ENCODE measurements around the gene HSPBP1. TPM values are rescaled to one million over a fixed set of nuclear protein-coding genes. Genes with fewer than 3 reads are reported as not detected.

The HSPBP1 gene
- total RNA-seq, 1 experiment from 2014 or later: 122 TPM

GRCh38 chr19:55273978-55274707, 5.8 kb downstream of the HSPBP1 start:
- H2AFZ ChIP-seq (ENCODE audit: low read length): no peak overlapping the region
- ATAC-seq: no peak
- peaks cover 3% of the 10 kb centered on the region; the same call in 1 of the 2 replicates for H3K4me1 ChIP-seq (ENCODE audit: insufficient read depth, low read length)
- H3K4me3 ChIP-seq (ENCODE audit: low read length): no peak overlapping the region
- ChIA-PET CTCF (no interaction called here), POLR2A (ENCODE audit: unreplicated experiment) (no interaction called here)
- no peaks in the 10 kb centered on the region for H4K20me1 ChIP-seq (ENCODE audit: low read length)
- TF ChIP-seq EZH2 (IDR thresholded peaks at IDR 0.05; ENCODE audit: low read length, unreplicated experiment) (no peak), EZH2phosphoT487 (IDR thresholded peaks at IDR 0.05; ENCODE audit: borderline replicate concordance, low read length) (no peak)
- no peaks in the 10 kb centered on the region for H3K27me3 ChIP-seq (ENCODE audit: low read length)
- no TSS peak for BruUV-seq (replicated peaks)
- no peak for DNase-seq
- peaks cover 22% of the 10 kb centered on the region for H3K36me3 ChIP-seq (ENCODE audit: low read depth, low read length)
- intact Hi-C loops (cut with micrococcal nuclease): no loop called here
- H3K9me3 ChIP-seq (ENCODE audit: low read length): no peaks in the 10 kb centered on the region
- no peaks in the 10 kb centered on the region for H3K9me2 ChIP-seq (replicated peaks; ENCODE audit: low read length)
- no peaks in the 10 kb centered on the region for H3F3A ChIP-seq (ENCODE audit: low read length, unreplicated experiment)
- peaks cover 9% of the 10 kb centered on the region for H3K79me2 ChIP-seq (ENCODE audit: low read length)
- no peak overlapping the region for H3K4me2 ChIP-seq (ENCODE audit: low read length)
- no peak overlapping the region for H3K27ac ChIP-seq (ENCODE audit: low read length)
- H3K9ac ChIP-seq (ENCODE audit: low read length): no peak overlapping the region

- Histone ChIP-seq H3K4me1 (ENCODE audit: insufficient read depth, low read length) (no peaks in the 10 kb centered on the region), H3K79me2 (ENCODE audit: low read length) (no peaks in the 10 kb centered on the region), H4K20me1 (ENCODE audit: low read length) (no peaks in the 10 kb centered on the region), H3K27ac (ENCODE audit: low read length) (no peak overlapping the region), H3K4me3 (ENCODE audit: low read length) (no peak overlapping the region), H3K9me2 (replicated peaks; ENCODE audit: low read length) (no peaks in the 10 kb centered on the region), H3K36me3 (ENCODE audit: low read depth, low read length) (peaks cover 17% of the 10 kb centered on the region), H3F3A (ENCODE audit: low read length, unreplicated experiment) (no peaks in the 10 kb centered on the region), H3K4me2 (ENCODE audit: low read length) (no peak overlapping the region), H3K9me3 (ENCODE audit: low read length) (no peaks in the 10 kb centered on the region), H2AFZ (ENCODE audit: low read length) (no peak overlapping the region), H3K27me3 (ENCODE audit: low read length) (no peaks in the 10 kb centered on the region), H3K9ac (ENCODE audit: low read length) (no peak overlapping the region)
- TF ChIP-seq EZH2 (IDR thresholded peaks at IDR 0.05; ENCODE audit: low read length, unreplicated experiment) (no peak), CTCF (conservative IDR thresholded peaks at IDR 0.05; ENCODE audit: low read depth, low read length) (no peak), EZH2phosphoT487 (IDR thresholded peaks at IDR 0.05; ENCODE audit: borderline replicate concordance, low read length) (no peak)
- intact Hi-C loops (cut with micrococcal nuclease): no loop called here
- ChIA-PET POLR2A (ENCODE audit: unreplicated experiment) (no interaction called here), CTCF (no interaction called here)
- BruUV-seq (replicated peaks): no TSS peak
- ATAC-seq (no peak), DNase-seq (no peak)
Measured at GRCh38 chr19:55272142-55272541, 7.8 kb downstream of the HSPBP1 start.

- TF ChIP-seq EZH2 (IDR thresholded peaks at IDR 0.05; ENCODE audit: low read length, unreplicated experiment) (no peak), EZH2phosphoT487 (IDR thresholded peaks at IDR 0.05; ENCODE audit: borderline replicate concordance, low read length) (no peak), CTCF (conservative IDR thresholded peaks at IDR 0.05; ENCODE audit: low read depth, low read length) (no peak)
- H3K36me3 ChIP-seq (ENCODE audit: low read depth, low read length): peaks cover 21% of the 10 kb centered on the region
- H3K4me1 ChIP-seq (ENCODE audit: insufficient read depth, low read length): no peaks in the 10 kb centered on the region
- CTCF ChIA-PET: no interaction called here
- no peak overlapping the region for H3K4me2 ChIP-seq (ENCODE audit: low read length)
- H3K9ac ChIP-seq (ENCODE audit: low read length): no peak overlapping the region
- no peak overlapping the region for H2AFZ ChIP-seq (ENCODE audit: low read length)
- H3K4me3 ChIP-seq (ENCODE audit: low read length): no peak overlapping the region
- BruUV-seq (replicated peaks): no TSS peak
- POLR2A ChIA-PET (ENCODE audit: unreplicated experiment): no interaction called here
- no peaks in the 10 kb centered on the region for H3K27me3 ChIP-seq (ENCODE audit: low read length)
- ATAC-seq (no peak), DNase-seq (no peak)
- H3K9me3 ChIP-seq (ENCODE audit: low read length): no peaks in the 10 kb centered on the region
- H3K79me2 ChIP-seq (ENCODE audit: low read length): peaks cover 6% of the 10 kb centered on the region
- no peaks in the 10 kb centered on the region for H4K20me1 ChIP-seq (ENCODE audit: low read length)
- no peaks in the 10 kb centered on the region for H3K9me2 ChIP-seq (replicated peaks; ENCODE audit: low read length)
- H3K27ac ChIP-seq (ENCODE audit: low read length): no peak overlapping the region
- no peaks in the 10 kb centered on the region for H3F3A ChIP-seq (ENCODE audit: low read length, unreplicated experiment)
- intact Hi-C loops (cut with micrococcal nuclease): no loop called here
Measured at GRCh38 chr19:55270172-55270942, 9.6 kb downstream of the HSPBP1 start.

All from PC-3 (cell line).